Measurements from ENCODE around the gene PFDN5. TPM values are rescaled to one million over a fixed set of nuclear protein-coding genes. Genes with fewer than 3 reads are reported as not detected.

The PFDN5 gene
- total RNA-seq, 1 donor from 2014 or later = 490 TPM

DNA sequence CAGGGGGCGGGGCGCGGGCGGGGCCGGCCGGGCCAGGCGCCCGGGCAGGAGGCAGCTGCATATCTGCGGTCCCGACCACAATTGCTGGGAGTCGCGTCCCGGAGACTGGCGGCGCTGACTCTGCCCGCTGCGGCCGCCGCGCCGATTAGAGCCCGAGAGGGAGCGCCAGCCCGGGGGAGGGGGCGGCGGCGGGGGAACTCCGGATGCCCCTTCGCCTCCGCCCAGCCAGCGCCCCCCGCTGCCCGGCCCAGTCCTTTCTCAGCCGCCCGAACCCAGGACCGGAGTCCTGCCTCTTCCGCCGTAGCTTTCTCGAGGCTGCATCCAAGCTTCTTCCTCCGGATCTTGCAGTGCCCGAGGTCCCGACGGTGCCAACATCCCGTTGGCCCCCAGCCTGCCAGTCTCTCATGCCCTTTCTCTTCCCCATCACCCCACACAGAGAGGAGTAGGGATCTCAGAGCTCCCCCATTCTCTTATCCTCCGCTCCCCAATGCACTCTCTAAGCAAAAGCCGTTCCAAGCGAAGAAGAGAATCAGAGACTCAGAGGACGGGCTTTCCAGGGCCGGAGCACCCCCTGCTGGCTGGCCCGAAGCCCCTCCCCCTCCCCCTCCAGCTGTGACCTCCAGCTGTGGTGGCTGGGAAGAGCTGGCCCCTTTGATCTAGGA lies 49.6 kb downstream of the PFDN5 start:
- intact Hi-C loops (cut with DNase I) = no loop called here
- peak; percentile 89 for DNase-seq (ENCODE audit: low spot score)
- ATAC-seq = peak; percentile 95

DNA sequence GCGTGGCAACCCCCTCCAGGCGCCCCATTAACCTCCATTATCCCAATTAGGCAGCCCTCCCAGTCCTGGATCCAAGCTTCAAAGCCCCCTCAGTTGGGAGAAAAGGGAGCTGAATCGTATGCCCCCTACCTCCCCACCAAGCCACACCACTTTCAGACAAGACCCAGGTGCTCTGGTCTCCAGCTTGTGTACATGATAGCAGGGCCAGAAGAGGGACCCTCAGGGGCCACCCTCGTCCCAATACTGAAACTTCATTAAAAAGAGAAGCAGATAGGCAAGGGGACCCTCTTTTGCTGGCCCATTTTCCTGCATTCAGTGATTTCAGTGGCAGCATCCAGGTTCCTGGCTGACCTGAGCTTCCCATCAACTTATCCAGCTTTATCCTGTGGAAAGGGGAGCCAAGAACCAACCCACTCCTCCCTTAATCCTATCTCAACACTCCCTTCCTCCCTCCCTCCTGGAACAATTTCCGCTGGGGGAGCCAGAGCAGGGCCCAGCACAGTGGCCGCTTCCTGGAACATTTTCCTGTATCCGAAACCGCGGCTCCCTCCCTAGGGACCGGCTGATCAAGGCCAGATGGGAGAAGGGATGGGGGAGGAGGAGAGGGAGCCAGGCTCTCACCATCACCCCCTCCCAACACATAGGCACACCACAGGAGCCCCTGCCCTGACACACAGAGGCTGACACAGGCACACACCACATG lies 50.3 kb downstream of the PFDN5 start:
- DNase-seq (ENCODE audit: low spot score) (no peak), ATAC-seq (peak; percentile 68)
- intact Hi-C loops (cut with DNase I) = no loop called here

DNA sequence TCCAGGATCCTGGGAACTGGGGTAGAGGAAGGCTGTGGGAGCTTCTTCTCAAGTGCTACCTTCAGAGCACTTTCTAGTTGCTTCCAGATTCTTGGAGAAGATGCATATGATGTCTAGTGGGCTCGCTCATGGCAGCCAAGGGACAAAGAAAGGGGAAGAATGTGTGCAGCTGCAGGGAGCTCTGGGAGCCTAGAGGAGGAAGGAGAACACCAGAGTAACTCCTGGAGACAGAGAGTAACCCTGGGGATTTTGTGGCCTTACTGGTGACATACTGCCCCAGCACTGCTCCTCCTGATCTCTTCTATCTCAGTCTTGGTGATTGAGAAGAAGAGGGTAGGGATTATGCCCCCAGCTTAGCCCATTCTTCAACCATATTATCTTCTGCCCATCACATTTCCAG lies 51.1 kb downstream of the PFDN5 start:
- ATAC-seq (no peak), DNase-seq (ENCODE audit: low spot score) (no peak)
- intact Hi-C loops (cut with DNase I) = no loop called here

GRCh38 chr12:53347905-53348304 lies 52.6 kb downstream of the PFDN5 start:
- intact Hi-C loops (cut with DNase I) = no loop called here
- ATAC-seq (no peak), DNase-seq (ENCODE audit: low spot score) (no peak)

Other genes with a start within 250 kb of the PFDN5 start
- 265 TPM for gene TNS2, start 245.5 kb upstream of the PFDN5 start, total RNA-seq
- 61.0 TPM for gene SPRYD3, start 216.2 kb upstream of the PFDN5 start, total RNA-seq
- 1,832 TPM for gene IGFBP6, start 197.9 kb upstream of the PFDN5 start, total RNA-seq
- gene SOAT2, start 192.1 kb upstream of the PFDN5 start, total RNA-seq = 1.2 TPM
- 51.0 TPM for gene ZNF740, start 114.8 kb upstream of the PFDN5 start, total RNA-seq
- 81.7 TPM for gene CSAD, start 114.6 kb upstream of the PFDN5 start, total RNA-seq
- 33.4 TPM for gene ITGB7, start 88.3 kb upstream of the PFDN5 start, total RNA-seq
- gene RARG, start 63.3 kb upstream of the PFDN5 start, total RNA-seq = 56.3 TPM
- gene ESPL1, start 27.2 kb upstream of the PFDN5 start, total RNA-seq = 1.2 TPM
- gene MYG1, start 4.2 kb downstream of the PFDN5 start, total RNA-seq = 31.9 TPM
- gene AAAS, start 26.1 kb downstream of the PFDN5 start, total RNA-seq = 41.1 TPM
- gene SP7, start 40.8 kb downstream of the PFDN5 start, total RNA-seq = 0.31 TPM
- 101 TPM for gene SP1, start 84.6 kb downstream of the PFDN5 start, total RNA-seq
- gene AMHR2, start 128.3 kb downstream of the PFDN5 start, total RNA-seq = not detected
- 86.4 TPM for gene PRR13, start 146.2 kb downstream of the PFDN5 start, total RNA-seq
- 772 TPM for gene PCBP2, start 156.6 kb downstream of the PFDN5 start, total RNA-seq
- 28.6 TPM for gene MAP3K12, start 203.9 kb downstream of the PFDN5 start, total RNA-seq
- 19.4 TPM for gene TARBP2, start 205.7 kb downstream of the PFDN5 start, total RNA-seq
- not detected for gene NPFF, start 211.9 kb downstream of the PFDN5 start, total RNA-seq

Measured in sciatic nerve (tissue), 2 donors.